LNCaP clone FGC (cell line): ENCODE measurements around the gene LTBP2.

Experiments used
- DNase-seq: peaks from one replicate; pipeline ENCODE4 v3.0.0-alpha.2; 2011; ENCODE audit warnings: low read depth
- H3K4me3 ChIP-seq: 2 replicates; pipeline ENCODE4 v1.5.1; 2011; ENCODE audit warnings: mild to moderate bottlenecking, low read depth, low read length, control low read depth
- TF ChIP-seq, protein P1 (sequence below): IDR thresholded peaks from 2 replicates; pipeline ENCODE4 v1.5.1; 2012; ENCODE audit warnings: mild to moderate bottlenecking; ENCODE audit not compliant: control insufficient read depth, insufficient read depth; ENCODE audit errors: extremely low read depth

The LTBP2 gene

DNA sequence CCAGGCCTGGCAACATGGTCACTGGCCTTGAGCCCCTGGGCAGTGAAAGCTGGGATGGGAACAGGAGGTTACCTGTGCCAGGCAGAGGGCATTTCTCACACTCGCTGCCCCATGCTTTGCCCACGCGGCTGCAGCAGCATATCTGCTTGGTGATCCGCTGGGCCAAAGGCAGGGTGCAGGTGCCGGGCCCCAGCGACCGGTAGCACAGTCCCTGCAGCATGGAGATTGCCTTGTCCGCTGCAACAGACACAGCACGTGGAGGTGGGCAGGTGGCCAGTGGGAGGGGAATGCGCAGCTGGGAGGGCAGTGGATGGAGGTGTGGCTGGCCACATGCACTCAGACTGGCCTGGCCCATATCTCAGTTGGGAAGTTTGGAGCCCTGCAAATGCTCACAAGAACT lies 83.2 kb downstream of the LTBP2 start:
- no peak overlapping the region for H3K4me3 ChIP-seq
- TF ChIP-seq, protein P1, sequence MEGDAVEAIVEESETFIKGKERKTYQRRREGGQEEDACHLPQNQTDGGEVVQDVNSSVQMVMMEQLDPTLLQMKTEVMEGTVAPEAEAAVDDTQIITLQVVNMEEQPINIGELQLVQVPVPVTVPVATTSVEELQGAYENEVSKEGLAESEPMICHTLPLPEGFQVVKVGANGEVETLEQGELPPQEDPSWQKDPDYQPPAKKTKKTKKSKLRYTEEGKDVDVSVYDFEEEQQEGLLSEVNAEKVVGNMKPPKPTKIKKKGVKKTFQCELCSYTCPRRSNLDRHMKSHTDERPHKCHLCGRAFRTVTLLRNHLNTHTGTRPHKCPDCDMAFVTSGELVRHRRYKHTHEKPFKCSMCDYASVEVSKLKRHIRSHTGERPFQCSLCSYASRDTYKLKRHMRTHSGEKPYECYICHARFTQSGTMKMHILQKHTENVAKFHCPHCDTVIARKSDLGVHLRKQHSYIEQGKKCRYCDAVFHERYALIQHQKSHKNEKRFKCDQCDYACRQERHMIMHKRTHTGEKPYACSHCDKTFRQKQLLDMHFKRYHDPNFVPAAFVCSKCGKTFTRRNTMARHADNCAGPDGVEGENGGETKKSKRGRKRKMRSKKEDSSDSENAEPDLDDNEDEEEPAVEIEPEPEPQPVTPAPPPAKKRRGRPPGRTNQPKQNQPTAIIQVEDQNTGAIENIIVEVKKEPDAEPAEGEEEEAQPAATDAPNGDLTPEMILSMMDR: no peak
- no peak for DNase-seq

DNA sequence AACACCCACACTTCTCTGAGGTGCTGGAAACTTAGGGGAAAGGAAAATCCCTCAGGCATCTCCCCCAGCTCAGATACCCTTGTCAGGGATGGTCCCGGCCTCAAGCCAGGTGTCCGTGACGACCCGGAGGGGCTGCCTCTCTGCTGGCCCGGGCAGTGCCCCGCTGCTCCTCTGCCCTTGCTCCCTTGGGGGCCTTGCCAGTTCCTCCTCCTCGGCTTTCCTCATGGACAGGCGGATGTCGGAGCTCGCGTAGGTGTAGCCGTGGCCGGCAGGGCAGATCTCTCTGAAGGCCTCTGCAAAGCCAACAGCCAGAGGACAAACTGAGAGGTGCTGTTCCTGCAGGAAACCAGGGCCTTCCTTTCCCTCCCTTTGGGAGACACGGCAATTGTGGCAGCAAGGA lies 83.6 kb downstream of the LTBP2 start:
- TF ChIP-seq, protein P1: no peak
- no peak for DNase-seq
- H3K4me3 ChIP-seq: no peak overlapping the region

DNA sequence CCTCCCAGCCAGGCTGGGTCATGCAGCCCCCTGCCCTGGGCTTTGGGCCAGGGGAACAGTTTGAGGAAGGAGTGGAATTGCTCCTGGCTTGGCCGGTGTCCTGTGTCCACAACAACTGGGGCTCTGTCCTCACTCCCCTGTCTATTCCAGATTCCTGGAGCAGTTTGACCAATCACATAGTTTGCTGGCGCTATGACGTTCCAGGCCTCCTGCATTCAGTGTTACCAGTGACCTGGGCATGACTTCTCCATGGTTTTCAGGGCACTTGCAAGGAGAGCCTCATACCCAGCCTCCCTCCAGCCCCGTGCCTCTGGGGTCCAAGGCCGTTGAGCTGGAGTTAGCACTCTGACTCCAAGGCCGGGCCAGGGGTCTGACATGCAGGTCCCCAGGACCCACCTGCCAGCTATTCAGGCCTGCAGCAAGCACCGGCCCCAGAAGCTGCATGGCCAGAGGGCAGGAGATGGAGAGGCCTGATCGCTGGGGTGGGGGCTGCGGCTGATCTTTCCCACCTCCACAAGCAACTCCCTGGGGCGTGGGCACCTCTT lies 84.2 kb downstream of the LTBP2 start:
- TF ChIP-seq, protein P1: no peak
- no peak overlapping the region for H3K4me3 ChIP-seq

DNA sequence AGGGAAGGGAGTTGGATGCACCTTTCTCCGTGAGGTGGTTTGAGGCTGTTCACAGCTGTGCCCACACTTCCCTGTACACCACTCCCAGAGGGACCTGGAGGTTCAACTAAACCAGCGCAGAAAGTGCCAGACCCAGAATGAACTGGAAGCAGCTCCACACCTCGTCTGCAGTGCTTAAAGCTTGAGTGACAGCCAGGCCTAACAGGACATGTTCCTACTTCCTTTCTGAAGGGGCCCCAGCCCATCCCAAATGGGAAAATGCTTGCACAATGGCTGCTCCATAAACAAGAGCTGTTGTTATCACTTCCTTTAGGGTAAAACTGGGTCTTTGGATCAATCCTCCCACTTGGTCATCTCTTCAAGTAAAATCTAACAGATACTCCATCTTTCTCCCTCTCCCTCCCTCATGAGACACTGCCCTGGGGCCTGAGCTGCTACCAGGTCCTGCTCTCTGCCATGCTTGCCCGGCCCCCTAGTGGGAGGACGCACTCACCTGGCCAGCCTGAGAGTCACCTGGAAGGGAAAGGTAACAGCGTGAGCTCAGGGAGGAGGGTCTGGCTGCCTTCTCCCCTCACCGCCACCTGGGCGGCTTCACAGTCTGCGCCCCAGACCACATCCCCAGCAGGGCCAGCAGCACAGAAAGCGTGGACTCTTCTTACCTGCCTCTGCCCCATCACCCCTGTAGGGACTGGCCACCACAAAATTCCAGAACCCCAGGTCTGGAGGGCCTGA lies 85.0 kb downstream of the LTBP2 start:
- TF ChIP-seq, protein P1: no peak
- no peak overlapping the region for H3K4me3 ChIP-seq
- DNase-seq: no peak

More for the DNA sequence above, 84.2 kb downstream of the LTBP2 start:
- no peak for DNase-seq

DNA sequence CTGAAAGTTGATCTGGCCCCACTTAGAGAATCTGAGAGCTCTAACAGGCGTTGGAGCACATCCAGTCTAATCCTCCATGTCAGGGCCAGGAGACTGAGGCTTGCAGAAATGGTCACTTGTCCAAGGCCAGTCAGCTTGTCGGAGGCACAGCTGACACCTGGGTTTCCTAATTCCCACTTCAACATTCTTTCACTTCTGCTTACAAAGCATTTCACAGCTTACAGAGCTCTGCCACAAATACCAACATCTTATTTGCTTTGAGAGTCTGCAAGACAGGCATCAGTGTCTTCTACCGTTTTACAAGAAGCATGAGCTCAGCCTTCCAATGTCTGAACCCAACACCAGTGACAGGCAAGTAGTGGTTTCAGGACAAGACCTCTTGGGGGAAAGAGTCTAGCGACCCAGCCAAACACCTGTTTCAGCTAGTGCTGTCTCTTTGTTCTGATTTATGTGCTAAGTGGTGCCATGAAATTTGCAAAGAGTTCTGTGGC lies 86.6 kb downstream of the LTBP2 start:
- DNase-seq: no peak
- H3K4me3 ChIP-seq: no peak overlapping the region
- TF ChIP-seq, protein P1: no peak

DNA sequence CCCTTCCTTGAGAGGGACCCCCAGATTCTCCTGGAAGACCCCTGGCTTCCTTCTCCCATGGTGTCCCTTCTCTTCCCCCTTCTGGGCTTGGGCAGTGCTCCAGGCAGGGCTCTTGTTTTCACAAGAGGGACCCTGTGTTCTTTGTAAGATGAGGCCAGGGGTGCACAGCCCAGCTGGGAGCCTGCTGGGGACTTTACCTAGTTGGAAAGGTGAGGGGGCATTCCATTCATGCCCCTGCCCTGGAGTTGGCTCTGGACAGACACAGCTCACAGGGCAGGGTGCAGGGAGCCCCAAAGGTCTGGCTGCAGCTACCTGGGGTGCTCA lies 87.3 kb downstream of the LTBP2 start:
- TF ChIP-seq, protein P1: no peak
- DNase-seq: no peak
- H3K4me3 ChIP-seq: no peak overlapping the region
